Kidney glomerular epithelial cell (primary cell): Measurements from ENCODE around the gene DDX49.
"Not testable (repeated sequence)": the region's sequence is repeated elsewhere in the genome, so short reads cannot be mapped to it uniquely, and the experiment has no call there.

Experiments used
- DNase-seq: peaks from one replicate; lab custom pipeline; 2025; lab: John Stamatoyannopoulos, UW

Gene DDX49

GRCh38 chr19:18910801-18911436 is 8.6 kb upstream of the DDX49 start:
- DNase-seq: no peak

GRCh38 chr19:18912933-18913332 is 6.6 kb upstream of the DDX49 start:
- DNase-seq: no peak

GRCh38 chr19:18913466-18913865 is 6.0 kb upstream of the DDX49 start:
- no peak for DNase-seq

- DNase-seq: no peak
Measured at GRCh38 chr19:18915639-18916038, 3.9 kb upstream of the DDX49 start.

- DNase-seq: not testable (repeated sequence)
Measured at GRCh38 chr19:18917593-18917992, 1.9 kb upstream of the DDX49 start.

- no peak for DNase-seq
Measured at GRCh38 chr19:18919900-18920214, 342 bp downstream of the DDX49 start.

GRCh38 chr19:18920400-18920799 is 885 bp downstream of the DDX49 start:
- no peak for DNase-seq

- no peak for DNase-seq
Measured at GRCh38 chr19:18921593-18921992, 2.1 kb downstream of the DDX49 start.

- DNase-seq: no peak
Measured at GRCh38 chr19:18922228-18922985, 2.9 kb downstream of the DDX49 start.

- DNase-seq: no peak
Measured at GRCh38 chr19:18924684-18925213, 5.2 kb downstream of the DDX49 start.

- DNase-seq: no peak
Measured at GRCh38 chr19:18928018-18928805, 8.7 kb downstream of the DDX49 start.

GRCh38 chr19:18929311-18929710 is 9.8 kb downstream of the DDX49 start:
- no peak for DNase-seq

GRCh38 chr19:18931316-18932162 is 12.0 kb downstream of the DDX49 start:
- DNase-seq: no peak

GRCh38 chr19:18932216-18932841 is 12.8 kb downstream of the DDX49 start:
- no peak for DNase-seq

GRCh38 chr19:18933297-18933696 is 13.8 kb downstream of the DDX49 start:
- DNase-seq: no peak

- DNase-seq: no peak
Measured at GRCh38 chr19:18939163-18939562, 19.6 kb downstream of the DDX49 start.

- peak; percentile 18 for DNase-seq
Measured at GRCh38 chr19:18939922-18940768, 20.6 kb downstream of the DDX49 start.

GRCh38 chr19:18940769-18941627 is 21.5 kb downstream of the DDX49 start, which contains the start of gene HOMER3:
Gene HOMER3 (minus strand): TSS chr19:18941217. CDS start chr19:18938982, 2,235 bp downstream.
- DNase-seq: peak; percentile 27

- no peak for DNase-seq
Measured at GRCh38 chr19:18941628-18942354, 22.3 kb downstream of the DDX49 start.
